Neural progenitor cell (in vitro differentiated cells): ENCODE measurements around the gene EFCAB6. TPM values are rescaled to one million over a fixed set of nuclear protein-coding genes. Genes with fewer than 3 reads are reported as not detected.

Experiments
- DNase-seq: peaks from one replicate; pipeline ENCODE4 v3.0.0-alpha.2; 2016; ENCODE audit warnings: low spot score
- H2AFZ ChIP-seq: fragments of 200-600 bp; sonication (generic); replicated peaks from 2 replicates; pipeline ENCODE4 v1.6.1; 2016; ENCODE audit warnings: antibody characterized with exemption
- H3F3A ChIP-seq: fragments of 200-600 bp; sonication (generic); 2 replicates; pipeline ENCODE4 v1.6.1; 2016; ENCODE audit warnings: antibody characterized with exemption, low read depth
- H3K27ac ChIP-seq: fragments of 200-600 bp; sonication (generic); 2 replicates; pipeline ENCODE4 v1.5.1; 2016; ENCODE audit warnings: mild to moderate bottlenecking
- H3K27me3 ChIP-seq: fragments of 200-600 bp; sonication (generic); 2 replicates; pipeline ENCODE4 v1.6.1; 2016; ENCODE audit warnings: mild to moderate bottlenecking, moderate library complexity
- H3K36me3 ChIP-seq: fragments of 200-600 bp; sonication (generic); 2 replicates; pipeline ENCODE4 v1.5.1; 2016
- H3K4me1 ChIP-seq: fragments of 200-600 bp; sonication (generic); 2 replicates; pipeline ENCODE4 v1.6.1; 2016; ENCODE audit warnings: mixed run types
- H3K4me2 ChIP-seq: fragments of 200-600 bp; sonication (generic); 2 replicates; pipeline ENCODE4 v1.6.1; 2016
- H3K4me3 ChIP-seq: fragments of 200-600 bp; sonication (generic); 2 replicates; pipeline ENCODE4 v1.5.1; 2016
- H3K79me2 ChIP-seq: fragments of 200-600 bp; sonication (generic); 2 replicates; pipeline ENCODE4 v1.6.1; 2016; ENCODE audit warnings: low read depth
- H3K9ac ChIP-seq: fragments of 200-600 bp; sonication (generic); 2 replicates; pipeline ENCODE4 v1.6.1; 2016
- H3K9me3 ChIP-seq: fragments of 200-600 bp; sonication (generic); 2 replicates; pipeline ENCODE4 v1.5.1; 2016; ENCODE audit warnings: low read depth
- H4K20me1 ChIP-seq: fragments of 200-600 bp; sonication (generic); 2 replicates; pipeline ENCODE4 v1.6.1; 2016; ENCODE audit warnings: low read depth
- H3K27ac Mint-ChIP-seq: 3 replicates; pipeline ENCODE4 v1.8.0; 2021; ENCODE audit warnings: mixed read lengths
- H3K27me3 Mint-ChIP-seq: 2 replicates; pipeline ENCODE4 v1.8.0; 2022; ENCODE audit warnings: low read depth, mild to moderate bottlenecking, inconsistent platforms, moderate library complexity, mixed read lengths; ENCODE audit not compliant: insufficient read depth
- H3K36me3 Mint-ChIP-seq: 3 replicates; pipeline ENCODE4 v1.8.0; 2021; ENCODE audit warnings: mixed read lengths
- H3K4me1 Mint-ChIP-seq: 3 replicates; pipeline ENCODE4 v1.8.0; 2021; ENCODE audit warnings: mixed read lengths
- H3K4me3 Mint-ChIP-seq: 3 replicates; pipeline ENCODE4 v1.8.0; 2021; ENCODE audit warnings: mild to moderate bottlenecking, moderate library complexity, mixed read lengths
- H3K9me3 Mint-ChIP-seq: 3 replicates; pipeline ENCODE4 v1.8.0; 2020; ENCODE audit warnings: mixed read lengths
- EZH2 ChIP-seq: fragments of 200-600 bp; sonication (generic); IDR thresholded peaks from 2 replicates; pipeline ENCODE4 v1.6.1; 2017; ENCODE audit warnings: antibody characterized with exemption, mild to moderate bottlenecking, moderate library complexity
- EZH2phosphoT487 ChIP-seq: fragments of 200-600 bp; sonication (generic); IDR thresholded peaks from 2 replicates; pipeline ENCODE4 v1.6.1; 2017; ENCODE audit warnings: antibody characterized with exemption
- total RNA-seq: library from RNA; depleted of rRNA; stranded (reverse); fragments of >200 nt; gene quantifications from 2 replicates; pipeline ENCODE4 v1.2.3, GENCODE V29; 2015; ENCODE audit warnings: low replicate concordance
- TF ChIP-seq, protein P1 (sequence below): fragments of 200-600 bp; sonication (generic); IDR thresholded peaks from 2 replicates; pipeline ENCODE4 v1.5.1; 2017; ENCODE audit warnings: antibody characterized with exemption, mild to moderate bottlenecking

Gene EFCAB6
- total RNA-seq, 1 donor from 2014 or later = 4.9 TPM

DNA sequence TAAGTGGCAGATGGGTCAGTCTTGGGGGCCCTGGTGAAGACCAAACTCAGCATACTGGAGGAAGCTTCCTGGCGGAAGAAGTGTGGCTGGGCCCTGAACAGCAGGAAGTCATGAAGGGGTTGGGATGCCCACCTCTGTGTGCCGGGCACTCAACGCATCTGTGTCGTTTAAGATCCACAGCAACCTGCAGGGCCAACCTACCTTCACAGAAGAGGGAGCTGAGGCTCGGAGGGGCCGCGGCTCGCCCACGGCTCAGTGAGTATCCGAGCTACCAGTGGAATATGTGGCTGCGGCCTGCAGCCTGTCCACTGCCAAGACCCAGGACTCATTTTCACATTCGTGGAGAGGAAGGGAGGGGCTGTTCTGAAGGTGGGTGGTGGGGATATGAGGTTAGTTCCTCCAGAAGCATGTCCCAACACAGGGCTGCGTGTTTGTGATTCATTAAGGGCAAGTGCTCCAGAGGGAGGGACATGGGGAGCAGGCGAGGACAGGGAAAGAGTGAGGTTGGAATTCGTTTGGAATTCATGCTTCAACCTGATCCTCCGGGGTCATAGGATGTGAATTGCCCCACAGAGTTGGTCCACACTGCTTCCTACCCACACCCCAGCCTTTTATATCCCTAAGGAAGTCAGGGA, 300.7 kb downstream of the EFCAB6 start:
- H3K36me3 Mint-ChIP-seq = no peaks in the 10 kb centered on the region
- no peak overlapping the region for H3K27ac ChIP-seq
- no peaks in the 10 kb centered on the region for H3K4me1 Mint-ChIP-seq
- H3F3A ChIP-seq = no peaks in the 10 kb centered on the region
- DNase-seq = no peak
- no peaks in the 10 kb centered on the region for H3K9me3 ChIP-seq
- H3K36me3 ChIP-seq = no peaks in the 10 kb centered on the region
- no peak overlapping the region for H2AFZ ChIP-seq
- H3K27me3 ChIP-seq = no peaks in the 10 kb centered on the region
- H3K4me2 ChIP-seq = no peak overlapping the region
- H3K27me3 Mint-ChIP-seq = peaks cover 7% of the 10 kb centered on the region
- no peak overlapping the region for H3K4me3 Mint-ChIP-seq
- H3K27ac Mint-ChIP-seq = no peak overlapping the region
- no peak overlapping the region for H3K9ac ChIP-seq
- H3K79me2 ChIP-seq = no peaks in the 10 kb centered on the region
- TF ChIP-seq EZH2phosphoT487 (no peak), EZH2 (no peak)
- TF ChIP-seq, protein P1, sequence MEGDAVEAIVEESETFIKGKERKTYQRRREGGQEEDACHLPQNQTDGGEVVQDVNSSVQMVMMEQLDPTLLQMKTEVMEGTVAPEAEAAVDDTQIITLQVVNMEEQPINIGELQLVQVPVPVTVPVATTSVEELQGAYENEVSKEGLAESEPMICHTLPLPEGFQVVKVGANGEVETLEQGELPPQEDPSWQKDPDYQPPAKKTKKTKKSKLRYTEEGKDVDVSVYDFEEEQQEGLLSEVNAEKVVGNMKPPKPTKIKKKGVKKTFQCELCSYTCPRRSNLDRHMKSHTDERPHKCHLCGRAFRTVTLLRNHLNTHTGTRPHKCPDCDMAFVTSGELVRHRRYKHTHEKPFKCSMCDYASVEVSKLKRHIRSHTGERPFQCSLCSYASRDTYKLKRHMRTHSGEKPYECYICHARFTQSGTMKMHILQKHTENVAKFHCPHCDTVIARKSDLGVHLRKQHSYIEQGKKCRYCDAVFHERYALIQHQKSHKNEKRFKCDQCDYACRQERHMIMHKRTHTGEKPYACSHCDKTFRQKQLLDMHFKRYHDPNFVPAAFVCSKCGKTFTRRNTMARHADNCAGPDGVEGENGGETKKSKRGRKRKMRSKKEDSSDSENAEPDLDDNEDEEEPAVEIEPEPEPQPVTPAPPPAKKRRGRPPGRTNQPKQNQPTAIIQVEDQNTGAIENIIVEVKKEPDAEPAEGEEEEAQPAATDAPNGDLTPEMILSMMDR = no peak
- no peak overlapping the region for H3K4me3 ChIP-seq
- H4K20me1 ChIP-seq = no peaks in the 10 kb centered on the region
- H3K4me1 ChIP-seq = peaks cover 1% of the 10 kb centered on the region
- peaks cover 2% of the 10 kb centered on the region for H3K9me3 Mint-ChIP-seq

DNA sequence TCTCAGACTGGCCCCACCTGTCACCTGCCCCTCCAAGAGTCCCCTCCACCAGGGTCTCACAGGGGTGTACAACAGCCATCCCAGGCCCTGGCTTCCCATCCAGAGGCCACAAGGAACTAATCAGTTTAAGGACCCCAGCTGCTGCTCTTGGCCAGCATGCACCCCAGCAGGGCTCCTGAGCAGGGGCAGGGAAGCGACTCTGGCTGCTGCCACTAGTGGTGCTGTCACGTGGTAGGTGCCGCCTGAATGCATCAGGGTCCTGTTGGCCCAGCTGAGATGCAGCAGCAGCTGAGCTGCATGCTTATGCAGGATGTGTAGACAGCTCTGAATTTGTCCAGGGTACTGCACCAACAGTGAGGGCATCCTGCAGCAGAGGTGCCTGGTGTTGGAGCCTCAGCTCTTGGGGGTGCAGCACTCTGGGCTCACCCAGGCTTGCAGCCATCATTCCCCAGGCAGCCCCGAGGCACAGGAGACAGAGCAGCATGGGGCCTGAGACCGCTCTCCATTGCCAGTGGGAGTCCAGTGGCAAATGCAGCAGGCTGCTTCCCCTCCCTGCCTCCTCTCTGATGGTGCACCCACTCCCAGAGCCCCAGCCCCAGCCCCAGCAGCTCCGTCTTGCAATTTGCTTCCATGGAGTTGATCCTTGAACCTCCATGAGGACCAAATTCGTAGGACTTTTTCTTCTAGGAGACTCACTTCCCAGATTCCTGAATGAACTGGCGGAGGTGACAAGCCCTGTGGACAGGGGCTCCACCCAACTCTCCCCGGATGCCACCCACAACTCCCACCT, 301.6 kb downstream of the EFCAB6 start:
- Histone ChIP-seq H3K79me2 (no peaks in the 10 kb centered on the region), H3K4me3 (no peak overlapping the region), H3K27ac (no peak overlapping the region), H3K4me1 (peaks cover 6% of the 10 kb centered on the region), H3K36me3 (no peaks in the 10 kb centered on the region), H3F3A (no peaks in the 10 kb centered on the region), H3K27me3 (no peaks in the 10 kb centered on the region), H3K9me3 (no peaks in the 10 kb centered on the region), H3K9ac (no peak overlapping the region), H3K4me2 (no peak overlapping the region), H2AFZ (no peak overlapping the region), H4K20me1 (no peaks in the 10 kb centered on the region)
- Mint-ChIP-seq H3K9me3 (peaks cover 2% of the 10 kb centered on the region), H3K27ac (no peak overlapping the region), H3K36me3 (no peaks in the 10 kb centered on the region), H3K4me3 (no peak overlapping the region), H3K4me1 (no peaks in the 10 kb centered on the region), H3K27me3 (peaks cover 7% of the 10 kb centered on the region)
- TF ChIP-seq, protein P1 = no peak
- TF ChIP-seq EZH2phosphoT487 (no peak), EZH2 (no peak)
- DNase-seq = no peak

DNA sequence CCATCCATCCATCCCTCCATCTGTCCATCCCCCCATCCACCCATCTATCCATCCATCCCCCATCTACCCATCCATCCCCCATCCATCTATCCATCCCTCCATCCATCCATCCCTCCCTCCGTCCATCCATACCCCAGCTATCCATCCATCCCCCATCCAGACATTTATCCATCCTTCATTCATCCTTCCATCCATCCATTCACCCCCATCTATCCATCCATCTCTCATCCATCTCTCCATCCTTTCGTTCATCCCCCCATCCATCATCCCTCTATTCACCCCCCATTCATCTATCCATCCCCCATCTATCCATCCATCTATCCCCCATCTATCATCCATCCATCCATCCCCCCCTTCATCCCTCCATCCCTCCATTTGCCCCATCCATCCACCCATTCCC, 302.8 kb downstream of the EFCAB6 start:
- Histone ChIP-seq H3K9ac (no peak overlapping the region), H3K4me3 (no peak overlapping the region), H3K79me2 (no peaks in the 10 kb centered on the region), H2AFZ (no peak overlapping the region), H3K27ac (no peak overlapping the region), H3K36me3 (no peaks in the 10 kb centered on the region), H3F3A (no peaks in the 10 kb centered on the region), H3K27me3 (no peaks in the 10 kb centered on the region), H3K4me1 (peaks cover 6% of the 10 kb centered on the region), H4K20me1 (no peaks in the 10 kb centered on the region), H3K9me3 (no peaks in the 10 kb centered on the region), H3K4me2 (no peak overlapping the region)
- Mint-ChIP-seq H3K36me3 (no peaks in the 10 kb centered on the region), H3K27ac (no peak overlapping the region), H3K27me3 (peaks cover 4% of the 10 kb centered on the region), H3K4me3 (no peak overlapping the region), H3K9me3 (peaks cover 2% of the 10 kb centered on the region), H3K4me1 (no peaks in the 10 kb centered on the region)
- TF ChIP-seq EZH2phosphoT487 = no peak
- no peak for TF ChIP-seq EZH2
- TF ChIP-seq, protein P1 = no peak
- no peak for DNase-seq
